Naive B cell (primary cell): ENCODE results near the gene AGAP1. TPM values are rescaled to one million over a fixed set of nuclear protein-coding genes. Genes with fewer than 3 reads are reported as not detected.

Source experiments
- ATAC-seq, 2 donors: fragments of 150-1000 bp; cut with Tn5 transposase; 2 replicates each; pipeline ENCODE4 v1.10.0; 2021; ENCODE audit warnings: low read depth in 2 of 2, mild to moderate bottlenecking in 2 of 2, moderate library complexity in 2 of 2
- DNase-seq: peaks from one replicate; pipeline ENCODE4 v3.0.0; 2022
- H3K27ac Mint-ChIP-seq, 6 donors: one replicate each; pipeline ENCODE4 v1.8.0; 2020 to 2022; ENCODE audit warnings: mild to moderate bottlenecking in 6 of 6, mixed read lengths in 6 of 6, moderate library complexity in 5 of 6, inconsistent platforms in 2 of 6
- H3K27me3 Mint-ChIP-seq, 3 donors: one replicate each; pipeline ENCODE4 v1.8.0; 2021 to 2022; ENCODE audit warnings: mixed read lengths in 3 of 3, mild to moderate bottlenecking in 1 of 3
- H3K36me3 Mint-ChIP-seq, 2 donors: one replicate each; pipeline ENCODE4 v1.8.0; 2020 to 2022; ENCODE audit warnings: mixed read lengths in 2 of 2, inconsistent platforms in 1 of 2, mild to moderate bottlenecking in 1 of 2
- H3K4me1 Mint-ChIP-seq, 3 donors: one replicate each; pipeline ENCODE4 v1.8.0; 2020 to 2022; ENCODE audit warnings: mixed read lengths in 3 of 3, inconsistent platforms in 1 of 3, mild to moderate bottlenecking in 1 of 3, moderate library complexity in 1 of 3
- H3K4me3 Mint-ChIP-seq, 8 donors: one replicate each; pipeline ENCODE4 v1.8.0; 2020 to 2022; ENCODE audit warnings: mild to moderate bottlenecking in 8 of 8, mixed read lengths in 8 of 8, moderate library complexity in 8 of 8, inconsistent platforms in 2 of 8
- H3K9me3 Mint-ChIP-seq, 7 donors: one replicate each; pipeline ENCODE4 v1.8.0; 2020 to 2022; ENCODE audit warnings: mixed read lengths in 7 of 7, mild to moderate bottlenecking in 5 of 7, inconsistent platforms in 2 of 7, moderate library complexity in 1 of 7
- polyA plus RNA-seq, 6 donors: library from polyadenylated mRNA; unstranded; fragments of 300-500 nt; fragmentation: Illumina TruSeq; gene quantifications; one replicate each; pipeline ENCODE4 v1.2.3, GENCODE V29; 2021; ENCODE audit warnings: low read depth in 6 of 6

AGAP1 gene
- polyA plus RNA-seq, 6 donors from 2014 or later: not detected

- Mint-ChIP-seq H3K4me1 (no peaks in the 10 kb centered on the region), H3K9me3 (peaks cover 0 to 3% (median 0%) of the 10 kb centered on the region in 7 donors), H3K36me3 (no peaks in the 10 kb centered on the region), H3K4me3 (no peak overlapping the region), H3K27me3 (peaks cover 0 to 16% (median 12%) of the 10 kb centered on the region in 3 donors), H3K27ac (no peak overlapping the region)
- no peak for ATAC-seq
- no peak for DNase-seq
Observed at GRCh38 chr2:235579128-235579527, 85.3 kb downstream of the AGAP1 start.

- Mint-ChIP-seq H3K36me3 (no peaks in the 10 kb centered on the region), H3K27ac (no peak overlapping the region), H3K27me3 (peaks cover 0 to 9% (median 5%) of the 10 kb centered on the region in 3 donors), H3K4me3 (no peak overlapping the region), H3K4me1 (no peaks in the 10 kb centered on the region), H3K9me3 (peaks cover 0 to 3% (median 0%) of the 10 kb centered on the region in 7 donors)
- ATAC-seq (no peak), DNase-seq (no peak)
Observed at GRCh38 chr2:235580426-235581157, 86.7 kb downstream of the AGAP1 start.

GRCh38 chr2:235582081-235582686, 88.3 kb downstream of the AGAP1 start:
- Mint-ChIP-seq H3K9me3 (peaks cover 0 to 3% (median 0%) of the 10 kb centered on the region in 7 donors), H3K4me1 (no peaks in the 10 kb centered on the region), H3K27ac (no peak overlapping the region), H3K36me3 (no peaks in the 10 kb centered on the region), H3K4me3 (no peak overlapping the region), H3K27me3 (peaks cover 0 to 9% (median 5%) of the 10 kb centered on the region in 3 donors)
- ATAC-seq (no peak), DNase-seq (no peak)

GRCh38 chr2:235582729-235583128, 88.9 kb downstream of the AGAP1 start:
- Mint-ChIP-seq H3K36me3 (no peaks in the 10 kb centered on the region), H3K27ac (no peak overlapping the region), H3K4me3 (no peak overlapping the region), H3K27me3 (peaks cover 0 to 9% (median 5%) of the 10 kb centered on the region in 3 donors), H3K9me3 (peaks cover 0 to 3% (median 0%) of the 10 kb centered on the region in 7 donors), H3K4me1 (no peaks in the 10 kb centered on the region)
- DNase-seq: no peak
- ATAC-seq: no peak

- Mint-ChIP-seq H3K36me3 (no peaks in the 10 kb centered on the region), H3K4me1 (no peaks in the 10 kb centered on the region), H3K9me3 (peaks cover 0 to 3% (median 0%) of the 10 kb centered on the region in 7 donors), H3K4me3 (no peak overlapping the region), H3K27ac (no peak overlapping the region), H3K27me3 (peaks cover 0 to 9% (median 5%) of the 10 kb centered on the region in 3 donors)
- no peak for DNase-seq
- no peak for ATAC-seq
Observed at GRCh38 chr2:235583144-235583543, 89.3 kb downstream of the AGAP1 start.

- Mint-ChIP-seq H3K36me3 (no peaks in the 10 kb centered on the region), H3K4me1 (no peaks in the 10 kb centered on the region), H3K27ac (no peak overlapping the region), H3K4me3 (no peak overlapping the region), H3K27me3 (peaks cover 0 to 9% (median 5%) of the 10 kb centered on the region in 3 donors), H3K9me3 (peaks cover 0 to 3% (median 0%) of the 10 kb centered on the region in 7 donors)
- no peak for ATAC-seq
- DNase-seq: no peak
Observed at GRCh38 chr2:235583925-235584637, 90.2 kb downstream of the AGAP1 start.

GRCh38 chr2:235584638-235585007, 90.8 kb downstream of the AGAP1 start:
- no peaks in the 10 kb centered on the region for H3K36me3 Mint-ChIP-seq
- ATAC-seq (no peak), DNase-seq (no peak)
- peaks cover 0 to 9% (median 5%) of the 10 kb centered on the region in 3 donors for H3K27me3 Mint-ChIP-seq
- H3K27ac Mint-ChIP-seq: no peak overlapping the region
- H3K4me1 Mint-ChIP-seq: no peaks in the 10 kb centered on the region
- H3K4me3 Mint-ChIP-seq: no peak overlapping the region
- peaks cover 0 to 3% (median 0%) of the 10 kb centered on the region in 7 donors for H3K9me3 Mint-ChIP-seq

GRCh38 chr2:235587202-235587601, 93.4 kb downstream of the AGAP1 start:
- H3K27ac Mint-ChIP-seq: no peak overlapping the region
- DNase-seq (no peak), ATAC-seq (no peak)
- H3K4me1 Mint-ChIP-seq: no peaks in the 10 kb centered on the region
- H3K4me3 Mint-ChIP-seq: no peak overlapping the region
- peaks cover 0 to 5% (median 4%) of the 10 kb centered on the region in 3 donors for H3K27me3 Mint-ChIP-seq
- no peaks in the 10 kb centered on the region for H3K36me3 Mint-ChIP-seq
- no peaks in the 10 kb centered on the region for H3K9me3 Mint-ChIP-seq

GRCh38 chr2:235588750-235589149, 94.9 kb downstream of the AGAP1 start:
- no peaks in the 10 kb centered on the region for H3K36me3 Mint-ChIP-seq
- no peak overlapping the region for H3K27ac Mint-ChIP-seq
- peaks cover 0 to 15% (median 6%) of the 10 kb centered on the region in 3 donors for H3K27me3 Mint-ChIP-seq
- H3K9me3 Mint-ChIP-seq: no peaks in the 10 kb centered on the region
- H3K4me3 Mint-ChIP-seq: no peak overlapping the region
- no peak for DNase-seq
- no peak for ATAC-seq
- no peaks in the 10 kb centered on the region for H3K4me1 Mint-ChIP-seq

GRCh38 chr2:235591231-235591730, 97.4 kb downstream of the AGAP1 start:
- H3K9me3 Mint-ChIP-seq: no peaks in the 10 kb centered on the region
- ATAC-seq (no peak), DNase-seq (no peak)
- no peaks in the 10 kb centered on the region for H3K4me1 Mint-ChIP-seq
- no peaks in the 10 kb centered on the region for H3K36me3 Mint-ChIP-seq
- H3K27me3 Mint-ChIP-seq: peaks cover 0 to 15% (median 6%) of the 10 kb centered on the region in 3 donors
- H3K4me3 Mint-ChIP-seq: no peak overlapping the region
- H3K27ac Mint-ChIP-seq: no peak overlapping the region

GRCh38 chr2:235591921-235592320, 98.1 kb downstream of the AGAP1 start:
- no peak for DNase-seq
- Mint-ChIP-seq H3K4me1 (no peaks in the 10 kb centered on the region), H3K9me3 (no peaks in the 10 kb centered on the region), H3K36me3 (no peaks in the 10 kb centered on the region), H3K27ac (peak overlapping the region in 1 of 6 donors; percentile 54), H3K27me3 (peaks cover 0 to 15% (median 6%) of the 10 kb centered on the region in 3 donors), H3K4me3 (no peak overlapping the region)
- ATAC-seq: no peak

GRCh38 chr2:235592430-235592829, 98.6 kb downstream of the AGAP1 start:
- Mint-ChIP-seq H3K36me3 (no peaks in the 10 kb centered on the region), H3K9me3 (no peaks in the 10 kb centered on the region), H3K27ac (peak overlapping the region in 1 of 6 donors; percentile 23), H3K4me1 (no peaks in the 10 kb centered on the region), H3K4me3 (no peak overlapping the region), H3K27me3 (peaks cover 0 to 15% (median 6%) of the 10 kb centered on the region in 3 donors)
- no peak for DNase-seq
- no peak for ATAC-seq

GRCh38 chr2:235592836-235593235, 99.0 kb downstream of the AGAP1 start:
- Mint-ChIP-seq H3K36me3 (no peaks in the 10 kb centered on the region), H3K4me1 (no peaks in the 10 kb centered on the region), H3K4me3 (no peak overlapping the region), H3K27me3 (peaks cover 0 to 15% (median 6%) of the 10 kb centered on the region in 3 donors), H3K9me3 (peaks cover 0 to under 1% (median 0%) of the 10 kb centered on the region in 7 donors), H3K27ac (no peak overlapping the region)
- no peak for DNase-seq
- ATAC-seq: no peak
